Bronchus fibroblast of lung (primary cell): Measurements from ENCODE around the gene ZNF25. TPM values are rescaled to one million over a fixed set of nuclear protein-coding genes. Genes with fewer than 3 reads are reported as not detected.

Source experiments
- total RNA-seq: library from RNA; depleted of rRNA; stranded (reverse); fragments of >200 nt; gene quantifications from 2 replicates; pipeline ENCODE4 v1.2.3, GENCODE V29; 2015

The ZNF25 gene
- 4.5 and 5.0 TPM in 2 replicates for total RNA-seq

GRCh38 chr10:37976091-37976879 is at the start of gene ZNF25:
TSS of gene ZNF25 (minus strand) at chr10:37976647. CDS start at chr10:37971722, 4,925 bp downstream.

GRCh38 chr10:38010119-38010903 is 33.9 kb upstream of the ZNF25 start, which contains the start of gene ZNF33A:
TSS of gene ZNF33A (plus strand) at chr10:38010675. CDS start at chr10:38012342, 1,667 bp downstream.

Other genes starting within 250 kb of the ZNF25 start
- gene ZNF248, start 119.0 kb downstream of the ZNF25 start, total RNA-seq = 2.7 and 3.0 TPM in 2 replicates
- gene ZNF33A, start 34.0 kb upstream of the ZNF25 start, total RNA-seq = 5.5 and 9.9 TPM in 2 replicates
- 5.0 and 5.1 TPM in 2 replicates for gene ZNF37A, start 117.7 kb upstream of the ZNF25 start, total RNA-seq